Suprapubic skin (tissue), 3 donors: ENCODE results near the gene SNX15.

Source experiments
- POLR2A ChIP-seq, 2 donors: fragments of 450-650 bp; IDR thresholded peaks; one replicate each; pipeline ENCODE4 v1.6.1; 2017; ENCODE audit warnings: antibody characterized with exemption in 2 of 2, mild to moderate bottlenecking in 2 of 2, moderate library complexity in 2 of 2
- TF ChIP-seq, protein P1 (sequence below), 2 donors: fragments of 200-600 bp in 1 of 2; fragments of 450-650 bp in 1 of 2; sonication (generic) in 1 of 2; IDR thresholded peaks; one replicate each; pipeline ENCODE4 v1.5.1; 2016 to 2019; ENCODE audit warnings: antibody characterized with exemption in 2 of 2, mild to moderate bottlenecking in 1 of 2, moderate library complexity in 1 of 2

DNA sequence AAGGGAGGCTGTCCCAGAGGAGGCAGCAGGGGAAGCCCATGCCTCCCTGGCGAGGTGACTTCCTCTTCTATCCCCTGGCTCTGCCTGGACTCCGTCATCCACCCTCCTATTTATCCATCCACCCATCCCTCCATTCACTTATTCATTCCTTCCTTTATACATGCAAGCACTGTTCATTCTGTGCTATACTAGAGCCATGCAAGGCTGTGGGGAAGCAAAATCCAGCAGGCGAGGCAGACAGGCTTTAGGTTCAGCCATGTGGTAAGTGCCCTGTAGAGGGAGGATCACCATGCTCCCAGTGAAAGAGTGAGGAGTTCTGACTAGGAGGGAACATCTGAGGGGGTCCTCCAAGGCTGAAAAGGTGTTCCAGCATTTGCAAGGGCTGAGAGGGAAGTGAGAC is 32.3 kb downstream of the SNX15 start:
- TF ChIP-seq, protein P1, sequence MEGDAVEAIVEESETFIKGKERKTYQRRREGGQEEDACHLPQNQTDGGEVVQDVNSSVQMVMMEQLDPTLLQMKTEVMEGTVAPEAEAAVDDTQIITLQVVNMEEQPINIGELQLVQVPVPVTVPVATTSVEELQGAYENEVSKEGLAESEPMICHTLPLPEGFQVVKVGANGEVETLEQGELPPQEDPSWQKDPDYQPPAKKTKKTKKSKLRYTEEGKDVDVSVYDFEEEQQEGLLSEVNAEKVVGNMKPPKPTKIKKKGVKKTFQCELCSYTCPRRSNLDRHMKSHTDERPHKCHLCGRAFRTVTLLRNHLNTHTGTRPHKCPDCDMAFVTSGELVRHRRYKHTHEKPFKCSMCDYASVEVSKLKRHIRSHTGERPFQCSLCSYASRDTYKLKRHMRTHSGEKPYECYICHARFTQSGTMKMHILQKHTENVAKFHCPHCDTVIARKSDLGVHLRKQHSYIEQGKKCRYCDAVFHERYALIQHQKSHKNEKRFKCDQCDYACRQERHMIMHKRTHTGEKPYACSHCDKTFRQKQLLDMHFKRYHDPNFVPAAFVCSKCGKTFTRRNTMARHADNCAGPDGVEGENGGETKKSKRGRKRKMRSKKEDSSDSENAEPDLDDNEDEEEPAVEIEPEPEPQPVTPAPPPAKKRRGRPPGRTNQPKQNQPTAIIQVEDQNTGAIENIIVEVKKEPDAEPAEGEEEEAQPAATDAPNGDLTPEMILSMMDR (IDR thresholded peaks at IDR 0.05), result no peak
- TF ChIP-seq POLR2A (IDR thresholded peaks at IDR 0.05), result no peak
